ENCODE measurements around the gene NOSTRIN. TPM values are rescaled to one million over a fixed set of nuclear protein-coding genes. Genes with fewer than 3 reads are reported as not detected.

Gene NOSTRIN
- total and polyA plus RNA-seq, 2 of the 8 experiments (the other 6 are each of a cell fraction or from before 2014, with no cell fraction given), result not detected

DNA sequence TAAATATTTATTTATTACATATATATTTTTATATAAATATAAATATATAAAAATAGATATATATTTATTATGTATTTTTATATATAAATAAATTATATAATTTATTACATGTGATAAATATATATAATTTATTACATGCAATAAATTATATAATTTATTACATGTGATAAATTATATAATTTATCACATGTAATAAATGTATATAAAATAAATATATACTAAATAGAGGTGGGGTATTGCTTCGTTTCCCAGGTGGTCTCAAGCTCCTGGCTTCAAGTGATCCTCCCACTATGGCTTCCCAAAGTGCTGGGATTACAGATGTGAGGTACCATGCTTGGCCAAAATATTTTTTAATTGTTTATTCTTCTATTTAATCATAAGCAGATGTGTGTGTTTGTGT is 95.0 kb downstream of the NOSTRIN start (continued):
- no peak for TF ChIP-seq CHD7 (IDR thresholded peaks at IDR 0.05; ENCODE audit: insufficient replicate concordance, low read length)
- TF ChIP-seq CBX5 (IDR thresholded peaks at IDR 0.05; ENCODE audit: low read depth, low read length), result no peak
- no peak for TF ChIP-seq RXRA (IDR thresholded peaks at IDR 0.05; ENCODE audit: insufficient read depth, low read depth, low read length)
- TF ChIP-seq RBBP5 (IDR thresholded peaks at IDR 0.05; ENCODE audit: borderline replicate concordance, low read depth, low read length), result no peak
- no peak for TF ChIP-seq EZH2 (IDR thresholded peaks at IDR 0.05; ENCODE audit: low read depth, low read length, severe bottlenecking)
- TF ChIP-seq TAF1 (IDR thresholded peaks at IDR 0.05; ENCODE audit: low read depth, low read length), result no peak
- no peak for TF ChIP-seq POLR2AphosphoS5 (IDR thresholded peaks at IDR 0.05; ENCODE audit: low read depth, low read length)
- TF ChIP-seq RFX5 (IDR thresholded peaks at IDR 0.05; ENCODE audit: borderline replicate concordance, low read depth, low read length), result no peak
- TF ChIP-seq POLR2A (IDR thresholded peaks at IDR 0.05; ENCODE audit: control extremely low read depth in 1 of 2, low read depth in 2 of 2, low read length in 2 of 2), result no peak
- TF ChIP-seq HDAC2 (IDR thresholded peaks at IDR 0.05; ENCODE audit: borderline replicate concordance in 1 of 2, low read depth in 2 of 2, low read length in 2 of 2), result no peak
- no peak for TF ChIP-seq JUND (IDR thresholded peaks at IDR 0.05; ENCODE audit: low read length)
- no peak for TF ChIP-seq NRF1 (IDR thresholded peaks at IDR 0.05; ENCODE audit: low read depth, low read length)
- TF ChIP-seq JUN (IDR thresholded peaks at IDR 0.05; ENCODE audit: low read depth, low read length), result no peak

Data from H1 (cell line).